Astrocyte (in vitro differentiated cells and primary cell): ENCODE results near the gene GGACT.

Experiments used
- CTCF ChIP-seq: IDR thresholded peaks from 2 replicates; pipeline ENCODE4 v1.5.1; 2011; ENCODE audit warnings: low read depth, mild to moderate bottlenecking, inconsistent platforms, low read length, moderate library complexity; ENCODE audit not compliant: insufficient read depth
- EZH2 ChIP-seq: IDR thresholded peaks from 2 replicates; pipeline ENCODE4 v1.6.1; 2012; ENCODE audit warnings: mild to moderate bottlenecking, low read length, inconsistent platforms; ENCODE audit not compliant: insufficient read depth

GRCh38 chr13:100600461-100600860 lies 11.9 kb upstream of the GGACT start:
- TF ChIP-seq EZH2 (no peak), CTCF (no peak)
